Fibroblast of villous mesenchyme (primary cell): ENCODE measurements around the gene KRT40. TPM values are rescaled to one million over a fixed set of nuclear protein-coding genes. Genes with fewer than 3 reads are reported as not detected.
A peak's percentile ranks its signal among the peaks of the same experiment; 100 is the strongest.

ENCODE experiments used
- DNase-seq: peaks from one replicate; pipeline ENCODE4 v3.0.0-alpha.2; 2010; ENCODE audit warnings: low read depth
- H3K4me3 ChIP-seq: 2 replicates; pipeline ENCODE4 v1.5.1; 2011; ENCODE audit warnings: low read depth, mild to moderate bottlenecking, low read length
- total RNA-seq: library from RNA; depleted of rRNA; stranded (reverse); fragments of >200 nt; gene quantifications from 2 replicates; pipeline ENCODE4 v1.2.3, GENCODE V29; 2012
- TF ChIP-seq, protein P1 (sequence below): IDR thresholded peaks from 2 replicates; pipeline ENCODE4 v1.5.1; 2012; ENCODE audit warnings: low read depth, mild to moderate bottlenecking, low read length; ENCODE audit not compliant: insufficient read depth

Gene KRT40
- total RNA-seq, 1 donor = not detected

DNA sequence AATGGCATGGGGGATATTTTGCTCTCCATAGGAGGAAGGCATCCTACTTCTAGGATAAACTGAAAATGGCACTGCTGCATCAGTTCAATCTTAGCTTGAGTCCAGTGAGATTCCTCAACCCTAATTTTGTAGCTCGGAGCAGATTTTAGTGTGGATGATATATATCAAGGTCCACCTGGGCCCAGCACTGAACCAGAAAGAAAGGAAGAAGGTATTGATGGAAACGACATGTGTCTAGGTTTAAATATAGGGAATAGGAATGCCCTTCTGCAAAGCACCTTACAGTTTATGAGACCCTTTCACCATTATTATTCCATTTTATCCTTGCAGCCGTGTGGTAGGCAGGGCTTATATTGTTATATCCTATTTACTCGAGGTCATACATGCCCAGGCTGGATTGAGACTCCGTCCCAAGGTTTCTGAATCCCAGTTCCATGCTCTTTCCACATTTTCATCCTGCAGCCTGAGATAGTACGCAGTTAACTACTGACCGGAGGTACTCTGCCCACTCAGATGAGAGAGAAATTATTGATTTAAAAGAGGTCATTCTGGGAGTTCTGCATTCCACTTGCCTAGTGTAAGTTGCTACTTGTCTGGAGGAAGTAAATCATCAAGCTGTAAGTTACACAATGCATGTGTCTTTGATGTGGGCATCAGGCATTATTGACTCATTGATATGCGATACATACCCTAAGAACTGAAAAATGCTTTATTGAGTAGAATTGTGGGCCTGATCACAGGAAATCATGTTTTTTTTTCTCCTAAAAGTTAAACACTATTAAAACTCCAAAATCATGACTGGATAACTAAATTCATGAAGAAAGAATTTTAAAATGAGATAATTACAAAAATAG lies 27.5 kb downstream of the KRT40 start:
- DNase-seq = peak; percentile 69
- H3K4me3 ChIP-seq = no peak overlapping the region
- TF ChIP-seq, protein P1, sequence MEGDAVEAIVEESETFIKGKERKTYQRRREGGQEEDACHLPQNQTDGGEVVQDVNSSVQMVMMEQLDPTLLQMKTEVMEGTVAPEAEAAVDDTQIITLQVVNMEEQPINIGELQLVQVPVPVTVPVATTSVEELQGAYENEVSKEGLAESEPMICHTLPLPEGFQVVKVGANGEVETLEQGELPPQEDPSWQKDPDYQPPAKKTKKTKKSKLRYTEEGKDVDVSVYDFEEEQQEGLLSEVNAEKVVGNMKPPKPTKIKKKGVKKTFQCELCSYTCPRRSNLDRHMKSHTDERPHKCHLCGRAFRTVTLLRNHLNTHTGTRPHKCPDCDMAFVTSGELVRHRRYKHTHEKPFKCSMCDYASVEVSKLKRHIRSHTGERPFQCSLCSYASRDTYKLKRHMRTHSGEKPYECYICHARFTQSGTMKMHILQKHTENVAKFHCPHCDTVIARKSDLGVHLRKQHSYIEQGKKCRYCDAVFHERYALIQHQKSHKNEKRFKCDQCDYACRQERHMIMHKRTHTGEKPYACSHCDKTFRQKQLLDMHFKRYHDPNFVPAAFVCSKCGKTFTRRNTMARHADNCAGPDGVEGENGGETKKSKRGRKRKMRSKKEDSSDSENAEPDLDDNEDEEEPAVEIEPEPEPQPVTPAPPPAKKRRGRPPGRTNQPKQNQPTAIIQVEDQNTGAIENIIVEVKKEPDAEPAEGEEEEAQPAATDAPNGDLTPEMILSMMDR = no peak

DNA sequence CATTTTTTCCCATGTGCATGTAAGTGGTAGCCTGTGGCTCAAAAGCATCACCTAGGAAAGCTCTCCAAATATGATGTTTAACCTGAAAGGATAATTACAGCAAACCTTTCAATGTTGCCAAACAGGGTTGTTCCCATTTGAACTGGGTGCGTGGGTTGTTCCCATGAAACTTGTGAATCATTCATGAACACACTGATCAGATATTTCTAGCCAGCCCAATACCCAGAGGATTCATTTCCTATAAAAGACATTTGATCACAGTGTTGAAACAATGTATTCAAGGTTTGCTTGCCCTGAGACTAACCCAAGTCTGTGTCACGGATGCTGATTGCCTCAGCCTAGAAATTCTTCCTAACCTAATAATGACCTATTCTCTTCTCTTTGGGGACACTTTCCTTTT lies 30.2 kb downstream of the KRT40 start:
- TF ChIP-seq, protein P1 = no peak
- DNase-seq = peak; percentile 36

DNA sequence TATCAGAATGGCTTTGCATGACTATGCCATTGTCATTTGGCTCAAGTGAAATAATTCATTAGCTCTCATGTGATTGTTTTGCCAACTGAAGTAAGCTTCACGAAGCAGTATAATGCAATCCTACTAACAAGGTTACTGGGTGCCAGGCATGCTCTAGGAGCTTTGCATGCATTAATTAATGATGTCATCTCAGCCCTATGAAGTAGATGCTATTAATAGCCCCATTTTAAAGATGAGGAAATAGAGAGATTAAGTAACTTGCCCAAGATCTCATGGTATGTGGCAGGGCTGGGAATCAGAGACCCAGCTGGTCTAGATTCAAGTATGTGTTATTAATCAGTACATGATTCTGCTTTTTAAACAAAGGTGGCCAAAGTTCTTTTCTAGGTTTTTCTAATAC lies 31.5 kb downstream of the KRT40 start:
- TF ChIP-seq, protein P1 = no peak
- peak; percentile 77 for DNase-seq
- no peak overlapping the region for H3K4me3 ChIP-seq

More for the DNA sequence above, 30.2 kb downstream of the KRT40 start:
- no peak overlapping the region for H3K4me3 ChIP-seq

DNA sequence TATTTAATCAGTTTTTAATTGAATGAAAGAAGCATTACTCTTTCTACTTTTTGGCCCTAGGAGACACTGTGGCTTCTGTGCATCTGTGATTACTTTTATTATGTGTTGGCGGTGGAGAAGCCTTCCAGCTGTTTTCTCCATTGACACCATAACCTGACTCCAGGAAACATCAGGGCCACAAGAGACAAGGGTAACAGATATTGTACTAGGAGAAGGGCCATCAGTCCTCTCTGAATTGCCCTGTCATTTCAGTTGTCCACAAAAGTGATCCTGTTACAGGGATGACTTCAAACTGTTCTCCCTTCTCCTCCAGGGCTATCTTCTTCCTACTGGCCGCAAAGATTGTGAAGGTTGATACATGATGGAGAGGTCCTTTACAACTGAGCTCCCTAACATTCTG lies 32.0 kb downstream of the KRT40 start:
- no peak for DNase-seq
- TF ChIP-seq, protein P1 = no peak
- no peak overlapping the region for H3K4me3 ChIP-seq

DNA sequence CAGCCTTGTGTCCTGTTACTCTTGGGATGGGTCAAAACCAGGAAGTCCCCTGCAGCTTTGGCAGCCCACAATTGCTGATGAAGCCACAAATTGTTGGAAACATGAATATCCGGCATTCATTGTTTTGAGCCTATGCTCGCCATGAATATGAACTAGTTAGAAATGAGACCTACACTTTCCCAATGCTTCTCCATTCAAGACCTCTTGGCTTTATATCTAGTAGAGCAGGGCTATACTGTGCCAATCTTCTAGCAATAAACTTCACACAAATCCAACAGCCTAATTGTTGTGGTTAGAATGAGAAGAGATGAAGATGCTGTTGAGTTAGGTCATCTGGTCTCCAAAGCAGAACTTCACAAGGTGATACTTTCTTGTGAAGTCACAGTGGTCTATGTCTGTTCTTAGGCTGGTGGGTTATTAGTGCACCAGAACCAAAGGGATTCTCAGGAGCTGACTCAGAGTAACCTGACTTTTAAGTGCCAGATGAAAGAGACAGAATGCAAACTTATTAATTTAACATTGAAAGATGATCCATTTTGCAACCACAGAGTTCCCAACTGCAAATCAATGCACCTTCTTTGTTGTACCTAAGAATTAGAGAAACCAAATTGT lies 33.0 kb downstream of the KRT40 start:
- TF ChIP-seq, protein P1 = no peak
- no peak overlapping the region for H3K4me3 ChIP-seq
- DNase-seq = no peak

DNA sequence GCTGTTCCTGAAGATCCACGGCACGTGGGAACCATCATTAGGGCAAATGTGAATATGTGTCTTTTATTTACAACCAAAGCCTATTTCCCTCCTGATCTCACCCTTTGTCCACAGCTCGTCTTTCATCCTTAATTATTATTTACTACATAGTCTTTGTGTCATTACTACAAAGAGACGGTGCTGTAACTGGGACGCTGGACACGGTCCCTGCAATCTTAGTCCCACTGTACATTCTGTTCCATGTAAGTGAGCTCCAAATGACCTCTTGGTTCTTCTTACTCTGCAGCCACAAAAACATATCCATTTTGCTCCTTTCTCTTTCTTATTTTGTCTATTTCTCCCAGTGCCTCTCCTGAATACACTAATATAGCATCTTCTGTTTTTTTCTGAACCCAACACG lies 34.0 kb downstream of the KRT40 start:
- DNase-seq = no peak
- H3K4me3 ChIP-seq = no peak overlapping the region
- TF ChIP-seq, protein P1 = no peak
